Measurements from ENCODE around the gene RAB17.

GRCh38 chr2:237616734-237617586, 26.4 kb upstream of the RAB17 start:
- no peak for TF ChIP-seq CTCF (IDR thresholded peaks at IDR 0.05)
- TF ChIP-seq SIN3A (IDR thresholded peaks at IDR 0.05; ENCODE audit: borderline replicate concordance, insufficient read depth, low read depth, low read length): no peak
- TF ChIP-seq TCF7L2 (IDR thresholded peaks at IDR 0.05; ENCODE audit: low read depth, low read length): no peak
- TF ChIP-seq REST (IDR thresholded peaks at IDR 0.05; ENCODE audit: insufficient read depth in 1 of 2, low read depth in 2 of 2, low read length in 1 of 2): no peak
